GM15510 (cell line): ENCODE data around the gene LRP1-AS.

ENCODE experiments used
- POLR2A ChIP-seq: IDR thresholded peaks from 3 replicates; pipeline ENCODE4 v1.6.1; 2011; ENCODE audit warnings: borderline replicate concordance; ENCODE audit not compliant: insufficient read length; ENCODE audit errors: extremely low read depth

Gene LRP1-AS

DNA sequence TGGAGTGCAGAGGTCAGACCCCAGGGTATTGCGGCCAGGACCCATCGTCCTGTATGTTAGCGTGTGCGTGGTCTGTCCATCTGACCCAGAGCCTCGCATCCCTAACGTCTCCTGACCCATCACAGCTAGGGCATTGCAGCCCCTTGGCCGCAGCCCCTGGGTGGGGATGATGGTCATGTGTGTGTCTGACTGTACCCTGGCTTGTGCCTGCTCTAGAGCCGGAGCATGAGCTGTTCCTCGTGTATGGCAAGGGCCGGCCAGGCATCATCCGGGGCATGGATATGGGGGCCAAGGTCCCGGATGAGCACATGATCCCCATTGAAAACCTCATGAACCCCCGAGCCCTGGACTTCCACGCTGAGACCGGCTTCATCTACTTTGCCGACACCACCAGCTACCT lies 10.8 kb upstream of the LRP1-AS start:
- no peak for TF ChIP-seq POLR2A

DNA sequence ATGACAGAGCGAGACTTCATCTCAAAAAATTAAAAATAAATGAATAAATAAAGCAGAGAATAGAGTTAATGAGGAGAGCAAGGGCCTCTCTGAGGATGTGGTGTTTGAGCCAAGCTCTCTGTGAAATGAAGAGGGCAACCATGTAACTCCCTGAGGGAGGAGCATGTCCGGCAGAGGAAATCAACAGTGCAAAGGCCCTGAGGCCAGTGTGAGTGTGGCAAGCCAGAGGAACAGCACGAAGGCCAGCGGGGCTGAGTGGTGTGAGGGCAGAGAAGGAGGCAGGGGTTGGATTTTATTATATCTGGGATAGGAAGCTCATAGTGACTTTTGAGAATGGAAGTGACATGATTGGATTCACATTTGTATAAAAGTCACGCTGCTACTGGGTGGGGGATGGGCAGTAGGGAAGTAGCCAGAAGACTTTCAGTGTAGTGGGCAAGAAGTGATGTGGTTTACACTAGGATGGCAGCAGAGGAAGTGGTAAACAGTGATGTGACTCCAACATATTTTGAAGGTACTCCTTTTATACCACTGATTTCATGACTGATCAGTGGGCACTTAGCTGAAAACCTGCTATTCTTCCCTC lies 10.3 kb upstream of the LRP1-AS start:
- TF ChIP-seq POLR2A: no peak

DNA sequence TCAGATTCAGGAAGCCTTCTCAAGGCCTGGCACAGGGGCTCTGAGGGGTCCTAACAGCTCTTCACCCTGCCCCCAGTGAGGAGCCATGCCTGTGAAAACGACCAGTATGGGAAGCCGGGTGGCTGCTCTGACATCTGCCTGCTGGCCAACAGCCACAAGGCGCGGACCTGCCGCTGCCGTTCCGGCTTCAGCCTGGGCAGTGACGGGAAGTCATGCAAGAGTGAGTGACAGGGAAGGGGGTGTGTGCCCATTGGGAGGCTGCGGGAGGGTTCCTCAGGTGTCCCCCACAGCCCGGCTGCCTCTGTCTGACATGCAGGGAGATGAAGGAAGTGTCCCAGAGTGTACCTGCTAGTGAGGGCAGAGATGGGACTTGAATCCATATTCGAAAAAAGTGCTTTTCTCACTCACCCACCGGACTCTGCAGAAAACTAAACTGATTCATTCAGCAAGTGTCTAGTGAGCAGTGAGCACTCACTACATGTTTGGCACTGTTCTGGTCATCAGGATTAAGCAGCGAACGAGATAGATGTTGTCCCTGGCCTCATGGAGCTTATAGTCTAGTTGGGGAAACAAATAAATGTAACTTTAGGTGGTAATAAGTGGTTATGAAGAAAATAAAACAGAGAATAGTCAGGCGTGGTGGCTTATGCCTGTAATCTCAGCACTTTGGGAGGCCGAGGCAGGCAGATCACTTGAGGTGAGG lies 9.4 kb upstream of the LRP1-AS start:
- no peak for TF ChIP-seq POLR2A

GRCh38 chr12:57154804-57155434 lies 7.5 kb upstream of the LRP1-AS start:
- no peak for TF ChIP-seq POLR2A

- TF ChIP-seq POLR2A: no peak
These were observed 6.7 kb upstream of the LRP1-AS start for GRCh38 chr12:57154076-57154475.

- TF ChIP-seq POLR2A: no peak
These were observed 6.1 kb upstream of the LRP1-AS start for GRCh38 chr12:57153415-57153997.

DNA sequence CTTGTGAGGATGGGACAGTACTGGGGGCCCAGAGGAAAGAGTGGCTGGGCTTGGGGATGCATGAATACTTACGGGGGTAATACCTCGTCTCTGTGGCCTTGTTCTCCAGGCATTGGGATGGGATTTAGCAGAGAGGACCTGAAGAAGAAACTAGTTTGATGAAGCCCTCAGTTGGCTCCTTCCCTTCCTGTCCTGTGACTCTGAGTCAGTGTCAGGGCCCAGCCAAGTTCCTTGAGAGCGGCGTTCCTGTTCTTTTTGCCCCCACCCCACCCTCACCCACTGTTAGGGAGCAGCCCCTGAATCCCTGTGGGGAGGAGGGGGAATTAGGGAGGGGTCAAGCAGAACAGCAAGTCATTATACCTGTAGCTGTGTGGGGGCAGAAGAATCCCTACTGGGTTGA lies 5.2 kb upstream of the LRP1-AS start:
- no peak for TF ChIP-seq POLR2A

DNA sequence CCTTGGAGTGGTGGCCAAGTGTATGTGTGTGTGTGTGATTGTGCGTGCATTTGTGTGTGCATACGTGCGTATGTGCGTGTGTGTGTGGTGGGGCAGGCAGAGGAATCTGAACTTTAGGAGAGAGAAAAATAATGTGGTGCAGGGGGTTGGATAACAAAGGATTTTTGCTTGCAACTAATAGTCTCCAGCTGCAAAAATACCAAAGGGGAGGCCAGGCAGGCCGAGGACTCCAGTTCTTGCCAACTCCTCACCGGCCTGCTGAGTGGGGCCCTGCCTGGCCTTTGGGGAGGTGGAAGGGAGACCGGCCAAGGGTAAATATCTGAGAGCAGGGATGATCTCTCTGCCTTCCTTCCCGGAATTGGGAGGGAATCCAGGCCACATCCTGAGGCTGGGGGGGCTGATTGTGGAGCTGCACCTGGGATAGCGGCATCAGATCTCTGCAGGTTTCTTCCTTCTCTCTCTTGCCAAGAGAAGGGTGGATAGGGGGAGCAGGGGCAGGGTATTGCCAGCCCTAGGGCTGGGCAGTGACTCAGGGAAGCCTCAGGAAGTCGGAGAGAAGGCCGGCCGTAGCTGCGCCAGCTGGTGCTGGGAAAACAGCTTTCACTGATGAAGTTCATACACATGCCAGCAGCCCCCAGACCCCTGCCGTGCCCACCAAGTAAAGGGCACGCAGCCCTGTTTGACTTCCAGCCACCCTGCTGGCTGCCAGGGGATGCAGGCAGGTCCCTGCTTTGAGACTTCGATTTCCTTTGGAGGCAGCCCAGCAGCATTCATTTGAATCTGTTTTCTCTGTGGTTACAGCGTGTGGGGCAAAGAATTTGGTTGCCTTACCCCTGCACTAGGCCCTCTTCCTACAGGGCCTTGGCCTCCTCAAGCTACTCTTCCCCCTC lies 4.6 kb upstream of the LRP1-AS start:
- TF ChIP-seq POLR2A: no peak

- no peak for TF ChIP-seq POLR2A
These were observed 3.1 kb upstream of the LRP1-AS start for GRCh38 chr12:57150400-57151000.

- no peak for TF ChIP-seq POLR2A
These were observed 2.0 kb upstream of the LRP1-AS start for GRCh38 chr12:57149245-57149900.

GRCh38 chr12:57148469-57149244 lies 1.2 kb upstream of the LRP1-AS start:
- TF ChIP-seq POLR2A: no peak

- no peak for TF ChIP-seq POLR2A
These were observed 1.3 kb downstream of the LRP1-AS start for GRCh38 chr12:57146092-57146491.

- TF ChIP-seq POLR2A: no peak
These were observed 1.9 kb downstream of the LRP1-AS start for GRCh38 chr12:57145460-57146059.
